Liver (tissue), 3 donors: ENCODE measurements around the gene SPATS2.

Source experiments
- CTCF ChIP-seq: fragments of 150-350 bp; IDR thresholded peaks from 2 replicates; pipeline ENCODE4 v1.5.1; 2017; ENCODE audit warnings: improper control_type of control experiment, low read depth, low read length; ENCODE audit not compliant: missing input control
- JUND ChIP-seq, 2 donors: IDR thresholded peaks; 2 replicates each; pipeline ENCODE4 v1.6.1; 2016; ENCODE audit warnings: antibody characterized with exemption in 2 of 2
- SP1 ChIP-seq: IDR thresholded peaks from 2 replicates; pipeline ENCODE4 v1.6.1; 2018; ENCODE audit warnings: antibody characterized with exemption, mild to moderate bottlenecking
- YY1 ChIP-seq: IDR thresholded peaks from 2 replicates; pipeline ENCODE4 v1.6.1; 2016; ENCODE audit warnings: antibody characterized with exemption, mild to moderate bottlenecking
- TF ChIP-seq, protein P1 (sequence below): IDR thresholded peaks from 2 replicates; pipeline ENCODE4 v1.6.1; 2016; ENCODE audit warnings: antibody characterized with exemption
- TF ChIP-seq, protein P2 (sequence below): IDR thresholded peaks from 2 replicates; pipeline ENCODE4 v1.6.1; 2016; ENCODE audit warnings: antibody characterized with exemption, mild to moderate bottlenecking
- TF ChIP-seq, protein P3 (sequence below): IDR thresholded peaks from 2 replicates; pipeline ENCODE4 v1.6.1; 2016; ENCODE audit warnings: antibody characterized with exemption
- donor health status: healthy.
- donor health status: healthy.

DNA sequence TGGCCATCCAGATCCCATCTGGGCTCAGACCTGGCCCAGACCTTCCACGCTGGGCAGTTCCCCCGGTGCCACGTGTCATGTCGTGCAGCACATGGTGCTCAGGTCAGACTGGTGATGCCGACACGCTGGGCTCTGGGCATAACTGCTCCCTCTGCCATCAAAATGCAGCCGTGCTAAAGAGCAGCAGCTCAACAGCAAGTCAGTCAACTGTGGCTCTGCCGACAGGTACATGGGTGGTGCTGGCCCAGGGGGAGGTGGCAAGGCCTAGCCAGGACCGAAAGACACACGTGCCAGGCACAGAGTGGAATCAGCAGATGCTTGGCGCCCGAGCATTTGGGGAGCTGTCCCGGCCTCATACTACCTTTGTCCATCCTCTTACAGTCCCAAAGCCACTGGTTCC is 199.1 kb downstream of the SPATS2 start:
- TF ChIP-seq SP1 (no peak), CTCF (no peak), YY1 (no peak), JUND (IDR thresholded peaks at IDR 0.05) (no peak)
- TF ChIP-seq, protein P1, sequence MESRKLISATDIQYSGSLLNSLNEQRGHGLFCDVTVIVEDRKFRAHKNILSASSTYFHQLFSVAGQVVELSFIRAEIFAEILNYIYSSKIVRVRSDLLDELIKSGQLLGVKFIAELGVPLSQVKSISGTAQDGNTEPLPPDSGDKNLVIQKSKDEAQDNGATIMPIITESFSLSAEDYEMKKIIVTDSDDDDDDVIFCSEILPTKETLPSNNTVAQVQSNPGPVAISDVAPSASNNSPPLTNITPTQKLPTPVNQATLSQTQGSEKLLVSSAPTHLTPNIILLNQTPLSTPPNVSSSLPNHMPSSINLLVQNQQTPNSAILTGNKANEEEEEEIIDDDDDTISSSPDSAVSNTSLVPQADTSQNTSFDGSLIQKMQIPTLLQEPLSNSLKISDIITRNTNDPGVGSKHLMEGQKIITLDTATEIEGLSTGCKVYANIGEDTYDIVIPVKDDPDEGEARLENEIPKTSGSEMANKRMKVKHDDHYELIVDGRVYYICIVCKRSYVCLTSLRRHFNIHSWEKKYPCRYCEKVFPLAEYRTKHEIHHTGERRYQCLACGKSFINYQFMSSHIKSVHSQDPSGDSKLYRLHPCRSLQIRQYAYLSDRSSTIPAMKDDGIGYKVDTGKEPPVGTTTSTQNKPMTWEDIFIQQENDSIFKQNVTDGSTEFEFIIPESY, result no peak
- TF ChIP-seq, protein P2, sequence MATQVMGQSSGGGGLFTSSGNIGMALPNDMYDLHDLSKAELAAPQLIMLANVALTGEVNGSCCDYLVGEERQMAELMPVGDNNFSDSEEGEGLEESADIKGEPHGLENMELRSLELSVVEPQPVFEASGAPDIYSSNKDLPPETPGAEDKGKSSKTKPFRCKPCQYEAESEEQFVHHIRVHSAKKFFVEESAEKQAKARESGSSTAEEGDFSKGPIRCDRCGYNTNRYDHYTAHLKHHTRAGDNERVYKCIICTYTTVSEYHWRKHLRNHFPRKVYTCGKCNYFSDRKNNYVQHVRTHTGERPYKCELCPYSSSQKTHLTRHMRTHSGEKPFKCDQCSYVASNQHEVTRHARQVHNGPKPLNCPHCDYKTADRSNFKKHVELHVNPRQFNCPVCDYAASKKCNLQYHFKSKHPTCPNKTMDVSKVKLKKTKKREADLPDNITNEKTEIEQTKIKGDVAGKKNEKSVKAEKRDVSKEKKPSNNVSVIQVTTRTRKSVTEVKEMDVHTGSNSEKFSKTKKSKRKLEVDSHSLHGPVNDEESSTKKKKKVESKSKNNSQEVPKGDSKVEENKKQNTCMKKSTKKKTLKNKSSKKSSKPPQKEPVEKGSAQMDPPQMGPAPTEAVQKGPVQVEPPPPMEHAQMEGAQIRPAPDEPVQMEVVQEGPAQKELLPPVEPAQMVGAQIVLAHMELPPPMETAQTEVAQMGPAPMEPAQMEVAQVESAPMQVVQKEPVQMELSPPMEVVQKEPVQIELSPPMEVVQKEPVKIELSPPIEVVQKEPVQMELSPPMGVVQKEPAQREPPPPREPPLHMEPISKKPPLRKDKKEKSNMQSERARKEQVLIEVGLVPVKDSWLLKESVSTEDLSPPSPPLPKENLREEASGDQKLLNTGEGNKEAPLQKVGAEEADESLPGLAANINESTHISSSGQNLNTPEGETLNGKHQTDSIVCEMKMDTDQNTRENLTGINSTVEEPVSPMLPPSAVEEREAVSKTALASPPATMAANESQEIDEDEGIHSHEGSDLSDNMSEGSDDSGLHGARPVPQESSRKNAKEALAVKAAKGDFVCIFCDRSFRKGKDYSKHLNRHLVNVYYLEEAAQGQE, result no peak
- TF ChIP-seq, protein P3, sequence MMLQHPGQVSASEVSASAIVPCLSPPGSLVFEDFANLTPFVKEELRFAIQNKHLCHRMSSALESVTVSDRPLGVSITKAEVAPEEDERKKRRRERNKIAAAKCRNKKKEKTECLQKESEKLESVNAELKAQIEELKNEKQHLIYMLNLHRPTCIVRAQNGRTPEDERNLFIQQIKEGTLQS, result no peak
